OCI-LY1 (cell line): Measurements from ENCODE around the gene LSP1.

Experiments used
- CTCF ChIP-seq: fragments of 200-600 bp; sonication (generic), shearing (Covaris generic); IDR thresholded peaks from 2 replicates; pipeline ENCODE4 v1.5.1; 2017; ENCODE audit warnings: mild to moderate bottlenecking, antibody characterized with exemption, low read length, moderate library complexity, mixed read lengths
- EZH2 ChIP-seq: fragments of 200-600 bp; sonication (generic), shearing (Covaris generic); IDR thresholded peaks from 2 replicates; pipeline ENCODE4 v1.8.0; 2017; ENCODE audit warnings: borderline replicate concordance, mixed run types, mild to moderate bottlenecking, antibody characterized with exemption, low read length, moderate library complexity, mixed read lengths

DNA sequence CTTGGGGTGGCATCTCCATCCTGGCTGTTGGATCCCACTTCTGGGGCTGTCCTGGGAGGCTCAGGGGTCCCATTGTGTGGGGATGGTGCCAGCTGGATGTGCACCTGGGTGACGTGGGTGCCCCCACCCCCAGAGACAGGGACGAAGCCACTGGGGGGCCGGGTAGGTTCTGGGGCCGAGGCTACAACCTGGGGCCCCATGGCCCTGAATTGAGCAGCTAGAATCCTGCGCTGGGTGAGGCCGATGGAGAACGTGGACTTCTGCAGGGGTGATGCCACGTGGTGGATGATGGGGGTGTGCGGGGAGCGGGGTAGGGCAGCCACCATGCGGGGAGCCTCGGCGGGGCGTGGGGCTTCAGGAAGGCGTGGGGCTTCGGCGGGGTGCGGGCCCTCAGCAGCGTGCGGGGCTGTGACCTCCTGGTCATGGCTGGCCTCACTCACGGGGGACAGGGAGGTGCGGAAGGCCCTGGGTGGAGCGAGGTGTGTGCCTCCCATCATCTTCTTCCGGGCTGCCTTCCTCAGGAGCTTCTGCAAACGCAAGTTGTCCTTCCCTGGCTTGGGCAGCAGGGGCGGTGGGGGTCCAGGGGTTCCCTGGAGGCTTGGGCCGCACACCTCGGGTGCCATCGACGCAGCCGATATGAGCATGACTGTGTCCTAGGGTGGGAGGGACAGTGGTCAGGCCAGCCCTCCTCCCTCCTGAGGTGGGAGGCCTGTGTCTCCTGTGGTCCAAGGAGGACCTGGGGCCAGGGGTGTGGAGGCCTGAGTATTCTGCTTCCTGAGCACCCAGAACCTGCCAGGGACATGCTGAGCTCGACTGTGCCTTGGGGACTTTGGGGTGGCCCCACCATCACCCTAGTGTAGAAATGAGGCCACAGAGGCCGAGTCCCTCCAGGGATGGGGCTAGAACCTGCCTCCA lies 37.3 kb downstream of the LSP1 start:
- TF ChIP-seq CTCF (no peak), EZH2 (no peak)
